Fibroblast of the aortic adventitia (primary cell): ENCODE results near the gene MAN2A2. TPM values are rescaled to one million over a fixed set of nuclear protein-coding genes. Genes with fewer than 3 reads are reported as not detected.

Experiments
- DNase-seq: peaks from one replicate; pipeline ENCODE4 v3.0.0-alpha.2; 2010; ENCODE audit warnings: low read depth
- H3K4me3 ChIP-seq: 2 replicates; pipeline ENCODE4 v1.5.1; 2011; ENCODE audit warnings: low read depth, mild to moderate bottlenecking, control low read depth, low read length, moderate library complexity
- total RNA-seq: library from RNA; depleted of rRNA; stranded (reverse); fragments of >200 nt; gene quantifications from 2 replicates; pipeline ENCODE4 v1.2.3, GENCODE V29; 2012; ENCODE audit warnings: low replicate concordance
- TF ChIP-seq, protein P1 (sequence below): IDR thresholded peaks from 2 replicates; pipeline ENCODE4 v1.5.1; 2011; ENCODE audit warnings: mild to moderate bottlenecking, low read length, control low read depth, inconsistent platforms; ENCODE audit not compliant: insufficient read depth

MAN2A2 gene
- total RNA-seq, 1 donor = 11.0 TPM

- no peak for DNase-seq
- TF ChIP-seq, protein P1, sequence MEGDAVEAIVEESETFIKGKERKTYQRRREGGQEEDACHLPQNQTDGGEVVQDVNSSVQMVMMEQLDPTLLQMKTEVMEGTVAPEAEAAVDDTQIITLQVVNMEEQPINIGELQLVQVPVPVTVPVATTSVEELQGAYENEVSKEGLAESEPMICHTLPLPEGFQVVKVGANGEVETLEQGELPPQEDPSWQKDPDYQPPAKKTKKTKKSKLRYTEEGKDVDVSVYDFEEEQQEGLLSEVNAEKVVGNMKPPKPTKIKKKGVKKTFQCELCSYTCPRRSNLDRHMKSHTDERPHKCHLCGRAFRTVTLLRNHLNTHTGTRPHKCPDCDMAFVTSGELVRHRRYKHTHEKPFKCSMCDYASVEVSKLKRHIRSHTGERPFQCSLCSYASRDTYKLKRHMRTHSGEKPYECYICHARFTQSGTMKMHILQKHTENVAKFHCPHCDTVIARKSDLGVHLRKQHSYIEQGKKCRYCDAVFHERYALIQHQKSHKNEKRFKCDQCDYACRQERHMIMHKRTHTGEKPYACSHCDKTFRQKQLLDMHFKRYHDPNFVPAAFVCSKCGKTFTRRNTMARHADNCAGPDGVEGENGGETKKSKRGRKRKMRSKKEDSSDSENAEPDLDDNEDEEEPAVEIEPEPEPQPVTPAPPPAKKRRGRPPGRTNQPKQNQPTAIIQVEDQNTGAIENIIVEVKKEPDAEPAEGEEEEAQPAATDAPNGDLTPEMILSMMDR = no peak
- H3K4me3 ChIP-seq = no peak overlapping the region
These were observed 13.2 kb upstream of the MAN2A2 start for GRCh38 chr15:90889736-90890456.

- H3K4me3 ChIP-seq = no peak overlapping the region
- TF ChIP-seq, protein P1 = no peak
- DNase-seq = no peak
These were observed 12.3 kb upstream of the MAN2A2 start for GRCh38 chr15:90890839-90891238.

GRCh38 chr15:90891346-90891949 lies 11.7 kb upstream of the MAN2A2 start:
- H3K4me3 ChIP-seq = no peak overlapping the region
- DNase-seq = no peak
- TF ChIP-seq, protein P1 = no peak

- no peak for DNase-seq
- no peak overlapping the region for H3K4me3 ChIP-seq
- TF ChIP-seq, protein P1 = no peak
These were observed 11.1 kb upstream of the MAN2A2 start for GRCh38 chr15:90892023-90892422.

DNA sequence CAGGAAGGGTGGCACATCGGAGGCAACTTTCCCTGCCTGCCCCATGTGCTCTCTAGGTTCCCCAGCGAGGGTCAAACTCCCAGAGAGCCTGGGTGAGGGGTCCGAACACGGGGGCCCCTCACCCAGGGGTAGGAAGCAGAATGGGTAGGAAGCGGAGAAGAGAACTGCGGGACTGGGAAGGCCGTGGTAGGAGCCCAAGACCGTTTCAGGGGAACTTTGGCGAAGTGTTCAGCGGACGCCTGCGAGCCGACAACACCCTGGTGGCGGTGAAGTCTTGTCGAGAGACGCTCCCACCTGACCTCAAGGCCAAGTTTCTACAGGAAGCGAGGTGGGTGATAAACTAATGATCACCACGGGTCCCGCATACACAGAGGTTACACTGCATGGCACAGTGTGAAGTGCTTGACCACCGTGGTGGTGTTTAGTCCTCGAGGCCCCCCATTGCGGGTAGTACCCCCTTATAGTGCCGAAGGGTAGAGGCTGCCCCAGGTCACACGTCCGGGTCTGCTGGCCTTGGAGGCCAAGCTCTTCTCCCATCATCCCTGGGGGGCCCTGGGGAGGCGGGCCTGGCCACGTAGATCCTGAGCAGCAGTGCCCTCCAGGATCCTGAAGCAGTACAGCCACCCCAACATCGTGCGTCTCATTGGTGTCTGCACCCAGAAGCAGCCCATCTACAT lies 10.5 kb upstream of the MAN2A2 start:
- TF ChIP-seq, protein P1 = no peak
- no peak overlapping the region for H3K4me3 ChIP-seq
- no peak for DNase-seq

DNA sequence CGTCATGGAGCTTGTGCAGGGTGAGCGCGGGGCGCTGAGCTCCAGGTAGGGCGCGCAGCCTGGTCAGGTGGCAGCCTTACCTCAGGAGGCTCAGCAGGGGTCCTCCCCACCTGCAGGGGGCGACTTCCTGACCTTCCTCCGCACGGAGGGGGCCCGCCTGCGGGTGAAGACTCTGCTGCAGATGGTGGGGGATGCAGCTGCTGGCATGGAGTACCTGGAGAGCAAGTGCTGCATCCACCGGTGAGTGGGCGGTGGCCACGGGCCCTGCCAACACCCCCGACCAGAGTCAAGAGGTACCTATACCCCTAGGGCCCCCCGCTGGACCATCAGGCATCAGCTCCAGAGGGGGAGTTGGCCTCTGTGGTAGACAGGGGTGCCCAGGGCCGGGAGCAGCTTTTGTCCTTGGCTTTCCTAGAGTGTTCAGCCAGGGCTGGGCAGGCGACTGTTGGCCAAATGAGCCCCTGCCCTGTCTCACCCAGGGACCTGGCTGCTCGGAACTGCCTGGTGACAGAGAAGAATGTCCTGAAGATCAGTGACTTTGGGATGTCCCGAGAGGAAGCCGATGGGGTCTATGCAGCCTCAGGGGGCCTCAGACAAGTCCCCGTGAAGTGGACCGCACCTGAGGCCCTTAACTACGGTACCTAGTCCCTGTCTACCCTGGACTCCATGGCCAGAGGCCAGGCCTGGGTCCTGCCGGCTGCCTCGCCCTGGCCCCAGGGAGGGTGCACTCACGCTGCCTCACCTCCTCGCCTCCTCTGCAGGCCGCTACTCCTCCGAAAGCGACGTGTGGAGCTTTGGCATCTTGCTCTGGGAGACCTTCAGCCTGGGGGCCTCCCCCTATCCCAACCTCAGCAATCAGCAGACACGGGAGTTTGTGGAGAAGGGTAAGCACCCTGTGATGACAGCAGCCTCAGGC lies 9.7 kb upstream of the MAN2A2 start:
- TF ChIP-seq, protein P1 = no peak
- H3K4me3 ChIP-seq = no peak overlapping the region
- no peak for DNase-seq
